ENCODE results near the gene ACSF3.

DNA sequence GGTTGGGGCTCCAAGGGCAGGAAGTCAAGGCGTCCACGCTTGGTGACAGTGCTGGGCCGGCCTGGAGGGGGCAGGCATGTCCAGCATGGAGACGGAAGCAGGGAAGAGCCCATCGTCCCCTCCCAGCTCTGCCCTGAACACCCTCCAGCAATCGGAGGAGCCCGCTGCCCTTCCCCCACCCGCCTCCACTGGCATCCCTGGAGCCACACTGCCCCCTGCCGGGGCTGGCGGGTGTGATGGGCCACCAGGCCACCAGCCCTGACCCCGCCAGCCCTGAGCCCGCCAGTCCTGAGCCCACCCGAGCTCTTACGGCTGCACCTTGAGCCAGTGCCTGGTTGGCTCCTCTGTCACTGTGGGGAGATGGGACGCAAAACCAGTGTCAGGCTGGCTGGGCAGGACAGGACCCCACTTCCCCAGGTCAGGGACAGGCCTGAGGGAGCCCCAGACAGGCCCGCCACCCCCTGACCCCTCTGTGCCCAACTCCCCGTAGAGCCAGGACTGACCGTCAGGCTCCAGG, 73.8 kb downstream of the ACSF3 start:
- TF ChIP-seq, protein P1, sequence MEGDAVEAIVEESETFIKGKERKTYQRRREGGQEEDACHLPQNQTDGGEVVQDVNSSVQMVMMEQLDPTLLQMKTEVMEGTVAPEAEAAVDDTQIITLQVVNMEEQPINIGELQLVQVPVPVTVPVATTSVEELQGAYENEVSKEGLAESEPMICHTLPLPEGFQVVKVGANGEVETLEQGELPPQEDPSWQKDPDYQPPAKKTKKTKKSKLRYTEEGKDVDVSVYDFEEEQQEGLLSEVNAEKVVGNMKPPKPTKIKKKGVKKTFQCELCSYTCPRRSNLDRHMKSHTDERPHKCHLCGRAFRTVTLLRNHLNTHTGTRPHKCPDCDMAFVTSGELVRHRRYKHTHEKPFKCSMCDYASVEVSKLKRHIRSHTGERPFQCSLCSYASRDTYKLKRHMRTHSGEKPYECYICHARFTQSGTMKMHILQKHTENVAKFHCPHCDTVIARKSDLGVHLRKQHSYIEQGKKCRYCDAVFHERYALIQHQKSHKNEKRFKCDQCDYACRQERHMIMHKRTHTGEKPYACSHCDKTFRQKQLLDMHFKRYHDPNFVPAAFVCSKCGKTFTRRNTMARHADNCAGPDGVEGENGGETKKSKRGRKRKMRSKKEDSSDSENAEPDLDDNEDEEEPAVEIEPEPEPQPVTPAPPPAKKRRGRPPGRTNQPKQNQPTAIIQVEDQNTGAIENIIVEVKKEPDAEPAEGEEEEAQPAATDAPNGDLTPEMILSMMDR (IDR thresholded peaks at IDR 0.05), result peak; percentile 26 to 84 (median 70)
- TF ChIP-seq POLR2A (IDR thresholded peaks at IDR 0.05) (no peak), POLR2AphosphoS5 (IDR thresholded peaks at IDR 0.05) (no peak), EP300 (IDR thresholded peaks at IDR 0.05) (no peak)

Data from sigmoid colon (tissue), 4 donors.